Ascending aorta (tissue), 2 donors: ENCODE measurements around the gene OR7C1. TPM values are rescaled to one million over a fixed set of nuclear protein-coding genes. Genes with fewer than 3 reads are reported as not detected.
A peak's percentile ranks its signal among the peaks of the same experiment; 100 is the strongest.
"Not testable (repeated sequence)": the region's sequence is repeated elsewhere in the genome, so short reads cannot be mapped to it uniquely, and the experiment has no call there.

Experiments used
- DNase-seq, 2 donors: peaks; one replicate each; pipeline ENCODE4 v3.0.0-alpha.2; 2019; ENCODE audit warnings: low spot score in 2 of 2
- H3K27ac ChIP-seq, 2 donors: fragments of 200-600 bp; sonication (generic); one replicate each; pipeline ENCODE4 v1.5.1; 2016 to 2017; ENCODE audit warnings: mild to moderate bottlenecking in 1 of 2
- H3K27me3 ChIP-seq: fragments of 200-600 bp; sonication (generic); one replicate; pipeline ENCODE4 v1.5.1; 2017
- H3K36me3 ChIP-seq, 2 donors: fragments of 200-600 bp; sonication (generic); one replicate each; pipeline ENCODE4 v1.5.1; 2016
- H3K4me1 ChIP-seq, 2 donors: fragments of 200-600 bp; sonication (generic); one replicate each; pipeline ENCODE4 v1.5.1; 2016 to 2017; ENCODE audit warnings: mild to moderate bottlenecking in 1 of 2
- H3K4me3 ChIP-seq, 2 donors: fragments of 200-600 bp; sonication (generic); one replicate each; pipeline ENCODE4 v1.5.1; 2016 to 2017; ENCODE audit warnings: mild to moderate bottlenecking in 1 of 2
- H3K9me3 ChIP-seq, 2 donors: fragments of 200-600 bp; sonication (generic); one replicate each; pipeline ENCODE4 v1.5.1; 2016
- CTCF ChIP-seq, 3 experiments: fragments of 200-600 bp in 2 of 3; fragments of 450-650 bp in 1 of 3; sonication (generic) in 2 of 3; IDR thresholded peaks; one replicate each; pipeline ENCODE4 v1.5.1; 2016 to 2019; ENCODE audit warnings: antibody characterized with exemption in 3 of 3, mild to moderate bottlenecking in 1 of 3, moderate library complexity in 1 of 3
- intact Hi-C: fragments of 100-400 bp; cut with DNase I; formaldehyde crosslinking; loops from one replicate; pipeline ENCODE4 v1.15.1; 2023
- total RNA-seq: library from RNA; depleted of rRNA; stranded (reverse); fragments of >200 nt; gene quantifications from one replicate; pipeline ENCODE4 v1.1.0, GENCODE V29; 2016

OR7C1 gene
- total RNA-seq, 1 donor from 2014 or later: not detected

DNA sequence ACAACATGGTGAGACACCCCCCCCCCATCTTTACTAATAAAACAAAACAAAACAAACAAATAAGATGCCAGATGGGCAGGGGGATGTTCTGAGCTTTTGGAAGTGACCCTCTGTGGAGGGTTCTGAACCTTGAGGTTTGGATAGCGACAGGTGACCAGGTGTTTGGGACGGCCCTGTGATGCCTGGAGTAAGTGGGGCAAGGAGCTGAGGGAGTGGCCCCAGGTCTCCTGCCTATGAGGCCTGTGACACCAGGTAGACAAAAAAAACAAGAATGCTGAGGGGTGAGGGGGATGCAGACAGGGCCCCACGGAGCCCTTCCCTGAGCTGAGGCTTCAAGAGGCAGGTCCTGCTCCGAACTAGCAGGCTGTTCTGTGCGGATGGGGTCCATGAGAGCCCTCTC lies 65.8 kb downstream of the OR7C1 start:
- Histone ChIP-seq H3K4me3 (no peak overlapping the region), H3K27ac (no peak overlapping the region), H3K9me3 (no peaks in the 10 kb centered on the region), H3K4me1 (no peaks in the 10 kb centered on the region), H3K36me3 (no peaks in the 10 kb centered on the region), H3K27me3 (no peaks in the 10 kb centered on the region)
- intact Hi-C loops: no loop called here
- TF ChIP-seq CTCF (IDR thresholded peaks at IDR 0.05): no peak
- DNase-seq: peak in 1 of 2 donors; percentile 28

- Histone ChIP-seq H3K4me1 (no peaks in the 10 kb centered on the region), H3K9me3 (no peaks in the 10 kb centered on the region), H3K27ac (no peak overlapping the region), H3K4me3 (no peak overlapping the region), H3K27me3 (no peaks in the 10 kb centered on the region), H3K36me3 (no peaks in the 10 kb centered on the region)
- no peak for DNase-seq
- intact Hi-C loops: no loop called here
- no peak for TF ChIP-seq CTCF (IDR thresholded peaks at IDR 0.05)
Observed at GRCh38 chr19:14768001-14768400, 67.0 kb downstream of the OR7C1 start.

GRCh38 chr19:14767466-14767971 lies 67.5 kb downstream of the OR7C1 start:
- DNase-seq: peak in 1 of 2 donors; percentile 12
- intact Hi-C loops: no loop called here

DNA sequence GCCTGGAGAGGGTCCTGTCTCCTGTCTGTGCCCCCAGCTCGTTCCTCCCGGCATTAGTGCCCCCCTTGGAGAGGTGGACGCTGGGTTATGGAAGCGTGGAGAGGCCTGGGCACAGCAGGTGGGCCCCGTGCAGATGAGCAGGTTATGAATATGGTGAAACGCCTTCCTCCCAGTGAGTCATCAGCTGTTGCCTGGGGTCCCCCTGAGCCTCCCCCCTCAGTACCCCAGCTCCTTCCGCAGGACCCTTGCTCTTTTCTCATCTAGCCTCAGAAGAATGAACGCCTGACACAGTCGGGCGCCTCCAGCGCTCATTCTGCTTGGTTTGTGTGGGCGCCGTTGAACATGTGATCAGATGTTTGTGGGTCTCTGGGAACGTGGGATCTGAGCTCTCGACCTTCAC lies 69.1 kb downstream of the OR7C1 start:
- H3K4me3 ChIP-seq, H3K27ac ChIP-seq, H3K9me3 ChIP-seq, H3K27me3 ChIP-seq, intact Hi-C loops, H3K36me3 ChIP-seq, H3K4me1 ChIP-seq: not testable (repeated sequence)
- peak in 1 of 2 donors; percentile 1 for DNase-seq

More at GRCh38 chr19:14767466-14767971, 67.5 kb downstream of the OR7C1 start:
- H3K9me3 ChIP-seq: no peaks in the 10 kb centered on the region
- H3K27me3 ChIP-seq: no peaks in the 10 kb centered on the region
- H3K4me3 ChIP-seq: no peak overlapping the region
- H3K36me3 ChIP-seq: no peaks in the 10 kb centered on the region
- H3K4me1 ChIP-seq: no peaks in the 10 kb centered on the region
- TF ChIP-seq CTCF (IDR thresholded peaks at IDR 0.05): no peak
- no peak overlapping the region for H3K27ac ChIP-seq

DNA sequence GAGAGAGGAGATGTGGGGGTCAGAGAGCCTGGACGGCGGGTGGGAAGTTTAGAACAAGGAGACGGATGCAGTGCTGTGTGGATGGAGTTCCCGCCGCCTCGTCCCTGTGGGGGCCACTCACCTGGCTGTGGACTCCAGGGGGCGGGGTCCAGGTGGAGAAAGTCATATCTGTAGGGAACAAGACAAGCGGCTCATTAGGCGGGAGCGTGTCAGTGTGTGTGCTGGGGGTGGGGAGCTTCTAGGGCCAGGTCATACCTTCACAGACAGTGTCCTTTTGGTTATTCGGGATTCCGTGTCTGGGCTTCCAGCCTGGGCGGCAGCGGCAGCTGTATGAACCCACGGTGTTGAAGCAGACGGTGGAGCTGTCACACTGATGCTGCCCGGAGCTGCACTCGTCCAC lies 69.6 kb downstream of the OR7C1 start:
- DNase-seq, H3K4me1 ChIP-seq, H3K9me3 ChIP-seq, H3K27me3 ChIP-seq, H3K36me3 ChIP-seq, intact Hi-C loops, H3K27ac ChIP-seq, H3K4me3 ChIP-seq: not testable (repeated sequence)

- no peaks in the 10 kb centered on the region for H3K36me3 ChIP-seq
- intact Hi-C loops: no loop called here
- no peak for TF ChIP-seq CTCF (IDR thresholded peaks at IDR 0.05)
- no peak overlapping the region for H3K4me3 ChIP-seq
- DNase-seq: no peak
- H3K4me1 ChIP-seq: no peaks in the 10 kb centered on the region
- H3K27ac ChIP-seq: no peak overlapping the region
- H3K27me3 ChIP-seq: no peaks in the 10 kb centered on the region
- H3K9me3 ChIP-seq: no peaks in the 10 kb centered on the region
Observed at GRCh38 chr19:14764401-14764800, 70.6 kb downstream of the OR7C1 start.

GRCh38 chr19:14763497-14764145 lies 71.4 kb downstream of the OR7C1 start:
- no peaks in the 10 kb centered on the region for H3K27me3 ChIP-seq
- H3K4me3 ChIP-seq: no peak overlapping the region
- no peak for DNase-seq
- H3K9me3 ChIP-seq: no peaks in the 10 kb centered on the region
- H3K4me1 ChIP-seq: no peaks in the 10 kb centered on the region
- H3K27ac ChIP-seq: no peak overlapping the region
- H3K36me3 ChIP-seq: no peaks in the 10 kb centered on the region
- no peak for TF ChIP-seq CTCF (IDR thresholded peaks at IDR 0.05)
- intact Hi-C loops: no loop called here
